ENCODE data around the gene OR11H7. TPM values are rescaled to one million over a fixed set of nuclear protein-coding genes. Genes with fewer than 3 reads are reported as not detected.
A peak's percentile ranks its signal among the peaks of the same experiment; 100 is the strongest.

Gene OR11H7
- total RNA-seq (not detected), polyA plus RNA-seq (not detected)

DNA sequence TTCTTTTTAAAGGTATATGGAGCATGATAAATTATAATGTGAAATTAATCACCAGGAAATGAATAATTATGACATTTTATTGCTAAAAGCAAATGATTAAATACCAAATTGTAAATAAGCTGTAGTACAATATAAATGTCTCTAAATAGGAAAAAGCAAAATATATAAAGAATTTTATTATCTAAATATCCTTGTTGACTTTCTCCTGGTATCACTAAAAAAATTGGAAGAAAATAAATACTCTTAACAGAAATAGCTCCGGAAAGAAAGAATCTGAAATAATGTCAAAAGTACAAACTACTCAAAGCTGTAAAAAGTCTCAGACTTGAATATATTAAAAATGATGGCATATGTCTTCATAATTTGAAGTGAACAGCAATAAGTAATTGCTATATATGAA lies at the start of gene OR11H7:
TSS of gene OR11H7 (plus strand) at position 301 of the 400 bp plus-strand sequence.
- POLR2A ChIA-PET (ENCODE audit: partially characterized antibody) = no interaction called here
- Mint-ChIP-seq H3K27me3 (peaks cover 5 to 7% of the 10 kb centered on the region in 2 donors), H3K36me3 (peaks cover 0 to 1% of the 10 kb centered on the region in 2 donors), H3K9me3 (peaks cover 4 to 33% (median 22%) of the 10 kb centered on the region in 8 donors), H3K4me1 (no peaks in the 10 kb centered on the region), H3K4me3 (no peak within 1 kb of the TSS), H3K27ac (no peak within 1 kb of the TSS)
- Histone ChIP-seq H3K4me3 (ENCODE audit: low read length in 2 of 2) (no peak within 1 kb of the TSS), H3K4me1 (ENCODE audit: insufficient read depth, low read length) (no peaks in the 10 kb centered on the region), H3K9me3 (ENCODE audit: control insufficient read depth in 1 of 2, low read length in 2 of 2) (no peaks in the 10 kb centered on the region), H3K36me3 (ENCODE audit: insufficient read depth, low read length) (no peaks in the 10 kb centered on the region), H3K27me3 (ENCODE audit: insufficient read depth, low read length) (no peaks in the 10 kb centered on the region), H3K27ac (ENCODE audit: low read depth, low read length) (no peak within 1 kb of the TSS)
- CTCF ChIA-PET (ENCODE audit: partially characterized antibody) = no interaction called here
- no peak for DNase-seq
- intact Hi-C loops (cut with micrococcal nuclease) = no loop called here

DNA sequence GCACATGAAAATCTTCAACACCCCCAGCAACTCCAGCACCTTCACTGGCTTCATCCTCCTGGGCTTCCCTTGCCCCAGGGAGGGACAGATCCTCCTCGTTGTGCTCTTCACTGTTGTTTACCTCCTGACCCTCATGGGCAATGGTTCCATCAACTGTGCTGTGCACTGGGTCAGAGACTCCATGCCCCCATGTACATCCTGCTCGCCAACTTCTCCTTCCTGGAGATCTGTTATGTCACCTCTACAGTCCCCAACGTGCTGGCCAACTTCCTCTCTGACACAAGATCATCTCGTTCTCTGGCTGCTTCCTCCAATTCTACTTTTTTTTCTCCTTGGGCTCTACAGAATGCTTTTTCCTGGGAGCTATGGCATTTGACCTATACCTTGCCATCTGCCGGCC lies 49.6 kb upstream of the OR11H7 start:
- Mint-ChIP-seq H3K9me3 (peaks cover 0 to 4% (median 0%) of the 10 kb centered on the region in 8 donors), H3K36me3 (no peaks in the 10 kb centered on the region), H3K4me3 (no peak overlapping the region), H3K27me3 (peaks cover 0 to 7% of the 10 kb centered on the region in 2 donors), H3K4me1 (peaks cover 0 to 3% (median 0%) of the 10 kb centered on the region in 4 donors), H3K27ac (no peak overlapping the region)
- CTCF ChIA-PET (ENCODE audit: partially characterized antibody) = no interaction called here
- intact Hi-C loops (cut with micrococcal nuclease) = no loop called here
- POLR2A ChIA-PET (ENCODE audit: partially characterized antibody) = no interaction called here
- no peak overlapping the region for H3K4me3 ChIP-seq (ENCODE audit: low read length in 2 of 2)
- no peak for DNase-seq
- H3K4me1 ChIP-seq (ENCODE audit: insufficient read depth, low read length) = no peaks in the 10 kb centered on the region
- no peaks in the 10 kb centered on the region for H3K36me3 ChIP-seq (ENCODE audit: insufficient read depth, low read length)
- no peaks in the 10 kb centered on the region for H3K27me3 ChIP-seq (ENCODE audit: insufficient read depth, low read length)
- no peak overlapping the region for H3K27ac ChIP-seq (ENCODE audit: low read depth, low read length)
- H3K9me3 ChIP-seq (ENCODE audit: control insufficient read depth in 1 of 2, low read length in 2 of 2) = no peaks in the 10 kb centered on the region

DNA sequence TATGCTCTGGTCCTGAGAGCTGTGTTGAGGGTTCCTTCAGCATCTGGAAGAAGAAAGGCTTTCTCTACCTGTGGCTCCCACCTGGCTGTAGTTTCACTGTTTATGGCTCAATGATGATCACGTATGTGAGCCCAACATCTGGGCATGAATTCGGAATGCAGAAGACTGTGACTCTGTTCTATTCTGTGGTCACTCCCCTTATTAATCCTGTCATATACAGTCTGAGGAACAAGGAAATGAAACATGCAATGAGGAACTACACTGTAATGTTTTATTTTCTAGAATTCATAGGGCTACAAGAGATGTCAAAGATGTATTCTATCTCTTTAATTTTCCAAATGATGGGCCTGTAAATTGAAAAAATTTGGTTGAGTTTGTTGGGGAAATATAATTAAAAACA lies 48.9 kb upstream of the OR11H7 start:
- H3K4me1 ChIP-seq (ENCODE audit: insufficient read depth, low read length) = no peaks in the 10 kb centered on the region
- H3K27ac ChIP-seq (ENCODE audit: low read depth, low read length) = no peak overlapping the region
- POLR2A ChIA-PET (ENCODE audit: partially characterized antibody) = no interaction called here
- H3K27me3 Mint-ChIP-seq = peaks cover 0 to 7% of the 10 kb centered on the region in 2 donors
- no peak overlapping the region for H3K4me3 ChIP-seq (ENCODE audit: low read length in 2 of 2)
- CTCF ChIA-PET (ENCODE audit: partially characterized antibody) = no interaction called here
- H3K36me3 Mint-ChIP-seq = no peaks in the 10 kb centered on the region
- H3K36me3 ChIP-seq (ENCODE audit: insufficient read depth, low read length) = no peaks in the 10 kb centered on the region
- peaks cover 0 to 3% (median 0%) of the 10 kb centered on the region in 4 donors for H3K4me1 Mint-ChIP-seq
- no peaks in the 10 kb centered on the region for H3K27me3 ChIP-seq (ENCODE audit: insufficient read depth, low read length)
- no peak overlapping the region for H3K27ac Mint-ChIP-seq
- no peaks in the 10 kb centered on the region for H3K9me3 ChIP-seq (ENCODE audit: control insufficient read depth in 1 of 2, low read length in 2 of 2)
- DNase-seq = no peak
- peaks cover 0 to 2% (median 0%) of the 10 kb centered on the region in 8 donors for H3K9me3 Mint-ChIP-seq
- no peak overlapping the region for H3K4me3 Mint-ChIP-seq
- intact Hi-C loops (cut with micrococcal nuclease) = no loop called here

DNA sequence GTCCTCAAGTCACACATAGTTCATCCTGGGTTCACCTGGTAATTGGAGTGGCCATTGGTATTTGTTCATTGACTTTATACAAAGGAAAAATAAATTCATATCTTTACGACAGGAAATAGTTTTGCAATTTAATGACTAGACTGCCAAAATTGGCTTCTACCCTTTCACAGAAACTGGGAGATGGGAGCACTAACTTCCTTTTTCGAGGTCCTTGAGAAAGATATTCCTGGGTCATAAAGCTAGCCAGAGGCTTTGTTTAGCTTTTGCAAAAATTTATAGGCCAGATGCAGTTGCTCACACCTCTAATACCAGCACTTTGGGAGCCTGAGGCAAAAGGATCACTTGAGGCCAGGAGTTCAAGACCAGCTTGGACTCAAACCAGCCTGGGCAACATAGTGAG lies 48.3 kb upstream of the OR11H7 start:
- Mint-ChIP-seq H3K27me3 (peaks cover under 1 to 8% of the 10 kb centered on the region in 2 donors), H3K4me1 (peaks cover 0 to 3% (median 0%) of the 10 kb centered on the region in 4 donors), H3K36me3 (no peaks in the 10 kb centered on the region), H3K4me3 (no peak overlapping the region), H3K9me3 (peaks cover 0 to 2% (median 0%) of the 10 kb centered on the region in 8 donors), H3K27ac (no peak overlapping the region)
- H3K4me1 ChIP-seq (ENCODE audit: insufficient read depth, low read length) = no peaks in the 10 kb centered on the region
- intact Hi-C loops (cut with micrococcal nuclease) = no loop called here
- H3K27ac ChIP-seq (ENCODE audit: low read depth, low read length) = no peak overlapping the region
- DNase-seq = no peak
- ChIA-PET POLR2A (ENCODE audit: partially characterized antibody) (no interaction called here), CTCF (ENCODE audit: partially characterized antibody) (no interaction called here)
- H3K9me3 ChIP-seq (ENCODE audit: control insufficient read depth in 1 of 2, low read length in 2 of 2) = no peaks in the 10 kb centered on the region
- H3K4me3 ChIP-seq (ENCODE audit: low read length in 2 of 2) = no peak overlapping the region
- no peaks in the 10 kb centered on the region for H3K27me3 ChIP-seq (ENCODE audit: insufficient read depth, low read length)
- H3K36me3 ChIP-seq (ENCODE audit: insufficient read depth, low read length) = no peaks in the 10 kb centered on the region

DNA sequence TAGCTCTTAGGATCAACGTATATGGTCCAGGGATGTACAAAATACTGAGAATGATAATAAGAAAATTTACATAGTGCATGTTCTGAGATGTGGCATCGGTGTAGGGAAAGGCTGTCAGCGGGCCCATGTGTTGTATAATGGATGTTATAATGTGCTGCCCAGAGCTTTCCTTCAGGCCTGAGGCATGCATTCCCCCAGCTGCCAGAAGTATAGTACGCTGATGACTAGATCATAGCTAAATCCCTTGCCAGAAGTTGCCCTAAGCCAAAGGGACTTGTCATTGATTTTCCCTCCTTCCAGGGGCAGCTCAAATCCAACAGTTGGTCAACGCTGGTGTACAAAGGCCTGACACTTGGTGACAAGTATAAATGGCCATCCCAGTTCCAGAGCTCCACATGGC lies 44.6 kb upstream of the OR11H7 start:
- no peak overlapping the region for H3K4me3 Mint-ChIP-seq
- H3K4me1 ChIP-seq (ENCODE audit: insufficient read depth, low read length) = no peaks in the 10 kb centered on the region
- H3K27ac ChIP-seq (ENCODE audit: low read depth, low read length) = no peak overlapping the region
- no peak overlapping the region for H3K4me3 ChIP-seq (ENCODE audit: low read length in 2 of 2)
- no peaks in the 10 kb centered on the region for H3K36me3 Mint-ChIP-seq
- no peaks in the 10 kb centered on the region for H3K9me3 ChIP-seq (ENCODE audit: control insufficient read depth in 1 of 2, low read length in 2 of 2)
- H3K27me3 Mint-ChIP-seq = peaks cover 5 to 12% of the 10 kb centered on the region in 2 donors
- H3K9me3 Mint-ChIP-seq = peaks cover 0 to 4% (median 0%) of the 10 kb centered on the region in 8 donors
- CTCF ChIA-PET (ENCODE audit: partially characterized antibody) = no interaction called here
- no peaks in the 10 kb centered on the region for H3K36me3 ChIP-seq (ENCODE audit: insufficient read depth, low read length)
- no peak overlapping the region for H3K27ac Mint-ChIP-seq
- POLR2A ChIA-PET (ENCODE audit: partially characterized antibody) = no interaction called here
- DNase-seq = no peak
- H3K4me1 Mint-ChIP-seq = no peaks in the 10 kb centered on the region
- intact Hi-C loops (cut with micrococcal nuclease) = no loop called here
- no peaks in the 10 kb centered on the region for H3K27me3 ChIP-seq (ENCODE audit: insufficient read depth, low read length)

DNA sequence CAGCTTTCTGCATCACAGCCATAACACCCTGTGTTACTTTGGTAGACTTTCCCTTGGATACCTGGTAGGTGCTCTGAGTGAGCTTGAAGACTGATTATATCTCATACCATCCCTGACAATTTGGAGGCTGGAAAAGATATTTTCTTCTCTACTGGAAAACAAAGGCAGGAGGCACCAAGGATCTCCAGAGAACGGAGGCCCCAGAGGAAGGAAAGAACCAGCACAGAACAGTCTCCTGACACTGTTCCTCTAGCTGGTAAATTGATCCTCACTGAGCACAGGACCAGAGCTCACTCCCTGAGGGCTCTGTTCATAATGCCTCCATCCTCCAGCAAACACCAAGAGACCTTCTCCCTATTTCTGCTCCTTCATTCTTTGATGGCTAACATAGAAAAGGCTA lies 38.2 kb upstream of the OR11H7 start, which contains the start of gene OR11G2:
TSS of gene OR11G2 (plus strand) at position 301 of the 400 bp plus-strand sequence. CDS start 6,542 bp downstream, outside the sequence.
- no peak within 1 kb of the TSS for H3K4me3 Mint-ChIP-seq
- H3K36me3 Mint-ChIP-seq = no peaks in the 10 kb centered on the region
- H3K27me3 Mint-ChIP-seq = peaks cover 4 to 9% of the 10 kb centered on the region in 2 donors
- H3K27me3 ChIP-seq (ENCODE audit: insufficient read depth, low read length) = no peaks in the 10 kb centered on the region
- ChIA-PET POLR2A (ENCODE audit: partially characterized antibody) (no interaction called here), CTCF (ENCODE audit: partially characterized antibody) (interaction anchor here (1.2 kb wide), 1 partner anchor 15 kb away, joined by 3 read pairs; no protein-coding TSS in a partner anchor)
- no peak within 1 kb of the TSS for H3K4me3 ChIP-seq (ENCODE audit: low read length in 2 of 2)
- H3K9me3 Mint-ChIP-seq = peaks cover 0 to 3% (median 0%) of the 10 kb centered on the region in 8 donors
- H3K4me1 ChIP-seq (ENCODE audit: insufficient read depth, low read length) = no peaks in the 10 kb centered on the region
- no peaks in the 10 kb centered on the region for H3K36me3 ChIP-seq (ENCODE audit: insufficient read depth, low read length)
- intact Hi-C loops (cut with micrococcal nuclease) = no loop called here
- no peak for DNase-seq
- H3K27ac ChIP-seq (ENCODE audit: low read depth, low read length) = no peak within 1 kb of the TSS
- H3K4me1 Mint-ChIP-seq = peaks cover 0 to 3% (median 0%) of the 10 kb centered on the region in 4 donors
- peak within 1 kb of the TSS in 1 of 7 donors; percentile 26 for H3K27ac Mint-ChIP-seq
- no peaks in the 10 kb centered on the region for H3K9me3 ChIP-seq (ENCODE audit: control insufficient read depth in 1 of 2, low read length in 2 of 2)

DNA sequence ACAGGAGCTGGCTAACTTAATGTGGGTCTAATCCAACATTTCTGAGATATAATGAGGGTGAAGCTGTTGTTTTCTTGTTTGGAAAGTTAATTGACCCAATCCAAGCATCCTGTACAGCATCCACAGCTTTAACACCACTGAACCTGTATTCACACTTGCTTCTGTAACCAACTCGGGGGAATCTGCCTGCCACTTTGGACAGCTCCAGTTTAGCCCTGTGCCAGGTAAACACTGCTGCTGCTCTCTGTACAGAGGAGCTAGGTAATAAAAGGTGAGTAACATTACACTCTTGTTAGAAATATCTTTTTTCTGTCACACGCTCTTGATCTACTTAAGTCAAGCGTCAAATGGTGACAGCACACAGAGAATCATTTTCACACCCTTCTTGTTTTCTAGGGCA lies 37.4 kb upstream of the OR11H7 start:
- Mint-ChIP-seq H3K4me3 (no peak overlapping the region), H3K9me3 (peaks cover 0 to 3% (median 0%) of the 10 kb centered on the region in 8 donors), H3K27me3 (peaks cover 3 to 6% of the 10 kb centered on the region in 2 donors), H3K4me1 (peaks cover 0 to 3% (median 0%) of the 10 kb centered on the region in 4 donors), H3K27ac (no peak overlapping the region), H3K36me3 (no peaks in the 10 kb centered on the region)
- ChIA-PET CTCF (ENCODE audit: partially characterized antibody) (interaction anchor here (1.2 kb wide), 1 partner anchor 14 kb away, joined by 3 read pairs; no protein-coding TSS in a partner anchor), POLR2A (ENCODE audit: partially characterized antibody) (no interaction called here)
- no peaks in the 10 kb centered on the region for H3K36me3 ChIP-seq (ENCODE audit: insufficient read depth, low read length)
- DNase-seq = no peak
- H3K4me3 ChIP-seq (ENCODE audit: low read length in 2 of 2) = no peak overlapping the region
- no peaks in the 10 kb centered on the region for H3K4me1 ChIP-seq (ENCODE audit: insufficient read depth, low read length)
- H3K27me3 ChIP-seq (ENCODE audit: insufficient read depth, low read length) = no peaks in the 10 kb centered on the region
- H3K27ac ChIP-seq (ENCODE audit: low read depth, low read length) = no peak overlapping the region
- intact Hi-C loops (cut with micrococcal nuclease) = no loop called here
- H3K9me3 ChIP-seq (ENCODE audit: control insufficient read depth in 1 of 2, low read length in 2 of 2) = no peaks in the 10 kb centered on the region
